GM12878 (cell line): ENCODE results near the gene CD34. TPM values are rescaled to one million over a fixed set of nuclear protein-coding genes. Genes with fewer than 3 reads are reported as not detected.

Source experiments
- ATAC-seq: fragments of 200-7000 bp; cut with Tn5 transposase; 3 replicates; pipeline ENCODE4 v1.9.1; 2020; ENCODE audit warnings: mild to moderate bottlenecking, moderate library complexity
- BruUV-seq: library from RNA; stranded (reverse); fragments of 400-500 nt; replicated peaks from 2 replicates; lab custom pipeline; 2021; lab: Mats Ljungman, UMichigan
- CTCF ChIA-PET: fragments of 300-600 bp; sonication (Branson Sonifier 250); formaldehyde crosslinking; extraction: SDS; loops from one replicate; lab custom pipeline; 2021; ENCODE audit warnings: inconsistent platforms; lab: Yijun Ruan, JAX
- POLR2A ChIA-PET: fragments of 350-600 bp; formaldehyde crosslinking; extraction: SDS; loops from one replicate; lab custom pipeline; 2021; ENCODE audit warnings: inconsistent platforms; lab: Charles Lee
- RAD21 ChIA-PET: fragments of 300-600 bp; sonication (Branson Sonifier 250); formaldehyde crosslinking; loops from one replicate; lab custom pipeline; 2023; ENCODE audit warnings: antibody characterized with exemption; ENCODE audit not compliant: unreplicated experiment; lab: Charles Lee
- SMC1A ChIA-PET: fragments of 300-600 bp; sonication (Branson Sonifier 250); formaldehyde crosslinking; loops from one replicate; lab custom pipeline; 2023; ENCODE audit not compliant: unreplicated experiment, uncharacterized antibody; lab: Charles Lee
- DNase-seq: peaks from one replicate; pipeline ENCODE4 v3.0.0-alpha.2; 2011; ENCODE audit warnings: low read depth, low spot score
- FAIRE-seq: peaks from 3 replicates; lab custom pipeline; 2011; peaks lifted over from hg19 to GRCh38; lab: Jason Lieb, UNC
- H2AFZ ChIP-seq: 2 replicates; pipeline ENCODE4 v1.6.0; 2011; ENCODE audit warnings: low read depth, low read length, control low read depth; ENCODE audit not compliant: control insufficient read depth
- H3K27ac ChIP-seq: 2 replicates; pipeline ENCODE4 v1.5.1; 2011; ENCODE audit warnings: control low read depth; ENCODE audit not compliant: control insufficient read depth, insufficient read depth
- H3K27me3 ChIP-seq, 2 experiments: replicated peaks in 1 of 2; 2 replicates each; pipeline versions ENCODE4 v1.6.0 to v1.6.1; 2011; ENCODE audit warnings: low read length in 1 of 2; ENCODE audit not compliant: control insufficient read depth in 2 of 2, insufficient read depth in 2 of 2
- H3K36me3 ChIP-seq, 2 experiments: 2 replicates each; pipeline ENCODE4 v1.5.1; 2011; ENCODE audit warnings: low read length in 1 of 2; ENCODE audit not compliant: control insufficient read depth in 2 of 2, insufficient read depth in 2 of 2
- H3K4me1 ChIP-seq: 2 replicates; pipeline ENCODE4 v1.6.1; 2011; ENCODE audit warnings: mild to moderate bottlenecking, low read length, moderate library complexity, mixed read lengths; ENCODE audit not compliant: control insufficient read depth, insufficient read depth
- H3K4me2 ChIP-seq: 2 replicates; pipeline ENCODE4 v1.6.0; 2011; ENCODE audit warnings: control low read depth; ENCODE audit not compliant: control insufficient read depth, insufficient read depth
- H3K4me3 ChIP-seq: fragments of 200-600 bp; sonication (generic); 2 replicates; pipeline ENCODE4 v1.5.1; 2016
- H3K79me2 ChIP-seq: 2 replicates; pipeline ENCODE4 v1.6.0; 2011; ENCODE audit warnings: low read length; ENCODE audit not compliant: control insufficient read depth, insufficient read depth
- H3K9ac ChIP-seq: 2 replicates; pipeline ENCODE4 v1.8.0; 2011; ENCODE audit warnings: low read length, control low read depth, mixed read lengths; ENCODE audit not compliant: control insufficient read depth, insufficient read depth
- H3K9me3 ChIP-seq: replicated peaks from 3 replicates; pipeline ENCODE4 v1.5.1; 2011; ENCODE audit warnings: mild to moderate bottlenecking, low read length; ENCODE audit not compliant: control insufficient read depth, insufficient read depth
- H4K20me1 ChIP-seq: 2 replicates; pipeline ENCODE4 v1.6.0; 2011; ENCODE audit not compliant: control insufficient read depth, insufficient read depth
- BHLHE40 ChIP-seq, 2 experiments: fragments of 450-650 bp in 1 of 2; IDR thresholded peaks; 2 replicates each; pipeline ENCODE4 v1.6.1; 2011 to 2017; ENCODE audit warnings: low read depth in 2 of 2, borderline replicate concordance in 1 of 2, improper control_type of control experiment in 1 of 2, low read length in 1 of 2, mild to moderate bottlenecking in 1 of 2
- CBFB ChIP-seq: IDR thresholded peaks from 2 replicates; pipeline ENCODE4 v1.6.1; 2016; ENCODE audit warnings: antibody characterized with exemption, low read depth
- E2F4 ChIP-seq: IDR thresholded peaks from 2 replicates; pipeline ENCODE4 v1.6.1; 2012; ENCODE audit warnings: low read depth, low read length, improper control_type of control experiment
- EZH2 ChIP-seq: IDR thresholded peaks from 2 replicates; pipeline ENCODE4 v1.6.1; 2012; ENCODE audit warnings: low read depth, mild to moderate bottlenecking, control low read depth, inconsistent platforms, low read length, borderline replicate concordance; ENCODE audit not compliant: control insufficient read depth
- GABPA ChIP-seq: IDR thresholded peaks from 2 replicates; pipeline ENCODE4 v1.6.1; 2014; ENCODE audit warnings: antibody characterized with exemption, low read depth, mild to moderate bottlenecking, inconsistent platforms
- LARP7 ChIP-seq: fragments of 450-650 bp; IDR thresholded peaks from 2 replicates; pipeline ENCODE4 v1.6.1; 2017; ENCODE audit warnings: mild to moderate bottlenecking
- MEF2B ChIP-seq: fragments of 450-650 bp; IDR thresholded peaks from 2 replicates; pipeline ENCODE4 v1.6.1; 2018; ENCODE audit warnings: mild to moderate bottlenecking, moderate library complexity; ENCODE audit not compliant: partially characterized antibody, poor library complexity, severe bottlenecking
- NFXL1 ChIP-seq: fragments of 450-650 bp; IDR thresholded peaks from 2 replicates; pipeline ENCODE4 v1.6.1; 2017; ENCODE audit warnings: antibody characterized with exemption, mild to moderate bottlenecking, borderline replicate concordance
- PAX5 ChIP-seq: IDR thresholded peaks from 2 replicates; pipeline ENCODE4 v1.6.1; 2011; ENCODE audit warnings: low read depth, low read length, borderline replicate concordance
- PAX8 ChIP-seq: fragments of 450-650 bp; IDR thresholded peaks from 2 replicates; pipeline ENCODE4 v1.6.1; 2017; ENCODE audit warnings: mild to moderate bottlenecking, moderate library complexity
- REST ChIP-seq: IDR thresholded peaks from 2 replicates; pipeline ENCODE4 v1.6.1; 2012; ENCODE audit warnings: mild to moderate bottlenecking, low read depth, low read length
- SMC3 ChIP-seq: IDR thresholded peaks from 2 replicates; pipeline ENCODE4 v1.6.1; 2011; ENCODE audit warnings: low read length, improper control_type of control experiment, borderline replicate concordance
- SUPT20H ChIP-seq: IDR thresholded peaks from 2 replicates; pipeline ENCODE4 v1.6.1; 2011; ENCODE audit warnings: low read depth, mild to moderate bottlenecking, low read length, moderate library complexity, borderline replicate concordance; ENCODE audit not compliant: control insufficient read depth
- WGBS: methylation state at CpG from one replicate; pipeline ENCODE4 v1.1.6; 2016; ENCODE audit warnings: low lambda C conversion rate; ENCODE audit not compliant: insufficient replicate concordance, insufficient coverage; ENCODE audit errors: missing lambda C conversion rate; 5-methylcytosine and 5-hydroxymethylcytosine counted together
- in situ Hi-C: fragments of 300-500 bp; cut with MboI; formaldehyde crosslinking; loops from 9 replicates; pipeline ENCODE4 v1.14.3; 2018; ENCODE audit warnings: mixed read lengths
- intact Hi-C: fragments of 100-400 bp; cut with micrococcal nuclease; formaldehyde crosslinking; loops from one replicate; pipeline ENCODE4 v1.14.2; 2022; ENCODE audit not compliant: unreplicated experiment
- polyA plus RNA-seq, 11 experiments: library from polyadenylated mRNA; depleted of rRNA in 4 of 11; unstranded in 6 of 11; stranded (reverse) in 5 of 11; fragments of >200 nt; fragmentation: Nextera tagmentation in 4 of 11; fragmentation: Illumina TruSeq in 1 of 11; extraction: Ambion mirVana in 4 of 11; extraction: Trizol in 1 of 11; gene quantifications; 1 replicate in 1 of 11; 2 replicates in 10 of 11; pipeline versions ENCODE4 v1.2.1 to v1.2.3, GENCODE V29; 2011 to 2016; ENCODE audit warnings: inconsistent platforms in 2 of 11, missing spikeins in 2 of 11, low read depth in 1 of 11
- total RNA-seq, 4 experiments: library from RNA; depleted of rRNA in 3 of 4; stranded (reverse); fragments of >200 nt in 3 of 4; fragmentation: Illumina TruSeq in 1 of 4; extraction: Trizol in 1 of 4; gene quantifications; 2 replicates each; pipeline versions ENCODE4 v1.2.1 to v1.2.3, GENCODE V29; 2013 to 2021

CD34 gene
- total and polyA plus RNA-seq, 10 of the 15 experiments (the other 5 are each of a cell fraction or from before 2014, with no cell fraction given): under 0.01 to 0.08 (median 0.02) TPM; not detected in 6

- H3K79me2 ChIP-seq: no peaks in the 10 kb centered on the region; the same call in 1 of the 2 replicates
- H3K27me3 ChIP-seq: no peaks in the 10 kb centered on the region
- in situ Hi-C loops: no loop called here
- H3K9me3 ChIP-seq: no peaks in the 10 kb centered on the region; the same call in 2 of the 3 replicates
- no peak overlapping the region for H3K4me3 ChIP-seq
- no peak overlapping the region for H3K4me2 ChIP-seq
- WGBS: 85% methylated on average over 1 of the region's 1 CpG
- BruUV-seq: no TSS peak
- peaks cover 0 to 6% of the 10 kb centered on the region in 2 experiments; a peak in 2 of 4 replicates for H3K36me3 ChIP-seq
- DNase-seq (no peak), ATAC-seq (no peak), FAIRE-seq (no peak)
- intact Hi-C loops: no loop called here
- H3K9ac ChIP-seq: no peak overlapping the region
- ChIA-PET CTCF (interaction anchor here (0.9 to 26.0 kb wide), 7 partner anchors 8 to 122 kb away, joined by 3 to 821 read pairs (median 3); no protein-coding TSS in a partner anchor), SMC1A (interaction anchor here (1.1 to 2.3 kb wide), 4 partner anchors 9 to 28 kb away, joined by 3 to 9 read pairs (median 4); no protein-coding TSS in a partner anchor), POLR2A (interaction anchor here (1.2 to 2.4 kb wide), 2 partner anchors 18 to 20 kb away, joined by 3 to 7 read pairs; no protein-coding TSS in a partner anchor), RAD21 (interaction anchor here (1.2 kb wide), 1 partner anchor 44 kb away, joined by 5 read pairs; no protein-coding TSS in a partner anchor)
- H3K4me1 ChIP-seq: peaks cover 6% of the 10 kb centered on the region
- no peak overlapping the region for H2AFZ ChIP-seq
- no peaks in the 10 kb centered on the region; the same call in 1 of the 2 replicates for H4K20me1 ChIP-seq
- H3K27ac ChIP-seq: no peak overlapping the region
- TF ChIP-seq CBFB (no peak), BHLHE40 (IDR thresholded peaks at IDR 0.05; ENCODE audit: borderline replicate concordance in 1 of 2, low read depth in 2 of 2, low read length in 1 of 2) (no peak), PAX5 (no peak), E2F4 (no peak), GABPA (no peak), PAX8 (no peak), EZH2 (no peak), REST (no peak), SMC3 (no peak), MEF2B (no peak), LARP7 (no peak), SUPT20H (no peak), NFXL1 (no peak)
Measured at GRCh38 chr1:207841293-207841692, 69.6 kb downstream of the CD34 start.
